Adrenal gland (tissue), 5 donors: ENCODE results near the gene SULT6B1.

ENCODE experiments used
- POLR2A ChIP-seq, 2 donors: fragments of 450-650 bp; IDR thresholded peaks; one replicate each; pipeline ENCODE4 v1.6.1; 2017; ENCODE audit warnings: antibody characterized with exemption in 2 of 2, mild to moderate bottlenecking in 2 of 2, moderate library complexity in 1 of 2
- TF ChIP-seq, protein P1 (sequence below), 6 experiments: fragments of 450-650 bp in 4 of 6; fragments of 200-600 bp in 2 of 6; sonication (generic) in 1 of 6; IDR thresholded peaks; 1 replicate in 5 of 6; 2 replicates in 1 of 6; pipeline versions ENCODE4 v1.5.1 to v1.8.0; 2016 to 2021; ENCODE audit warnings: antibody characterized with exemption in 6 of 6, mild to moderate bottlenecking in 2 of 6, moderate library complexity in 1 of 6
- donor health status: DM: no; HTN: no; CAD: no.

DNA sequence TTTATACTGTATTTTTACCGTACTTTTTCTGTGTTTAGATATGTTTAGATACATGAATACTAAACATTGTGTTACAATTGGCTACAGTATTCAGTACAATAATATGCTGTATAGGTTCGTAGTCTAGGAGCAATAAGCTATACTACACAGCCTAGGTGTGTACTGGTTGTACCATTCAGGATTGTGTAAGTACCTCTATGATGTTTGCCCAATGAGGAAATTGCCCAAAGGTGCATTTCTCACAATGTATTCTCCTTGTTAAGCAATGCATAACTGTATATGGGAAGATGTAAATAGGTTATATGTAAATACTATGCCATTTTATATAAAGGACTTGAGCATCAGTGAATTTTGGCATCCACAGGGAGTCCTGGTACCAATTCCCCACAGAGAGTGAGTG is 42.4 kb downstream of the SULT6B1 start:
- TF ChIP-seq, protein P1, sequence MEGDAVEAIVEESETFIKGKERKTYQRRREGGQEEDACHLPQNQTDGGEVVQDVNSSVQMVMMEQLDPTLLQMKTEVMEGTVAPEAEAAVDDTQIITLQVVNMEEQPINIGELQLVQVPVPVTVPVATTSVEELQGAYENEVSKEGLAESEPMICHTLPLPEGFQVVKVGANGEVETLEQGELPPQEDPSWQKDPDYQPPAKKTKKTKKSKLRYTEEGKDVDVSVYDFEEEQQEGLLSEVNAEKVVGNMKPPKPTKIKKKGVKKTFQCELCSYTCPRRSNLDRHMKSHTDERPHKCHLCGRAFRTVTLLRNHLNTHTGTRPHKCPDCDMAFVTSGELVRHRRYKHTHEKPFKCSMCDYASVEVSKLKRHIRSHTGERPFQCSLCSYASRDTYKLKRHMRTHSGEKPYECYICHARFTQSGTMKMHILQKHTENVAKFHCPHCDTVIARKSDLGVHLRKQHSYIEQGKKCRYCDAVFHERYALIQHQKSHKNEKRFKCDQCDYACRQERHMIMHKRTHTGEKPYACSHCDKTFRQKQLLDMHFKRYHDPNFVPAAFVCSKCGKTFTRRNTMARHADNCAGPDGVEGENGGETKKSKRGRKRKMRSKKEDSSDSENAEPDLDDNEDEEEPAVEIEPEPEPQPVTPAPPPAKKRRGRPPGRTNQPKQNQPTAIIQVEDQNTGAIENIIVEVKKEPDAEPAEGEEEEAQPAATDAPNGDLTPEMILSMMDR (IDR thresholded peaks at IDR 0.05) = no peak
- TF ChIP-seq POLR2A (IDR thresholded peaks at IDR 0.05) = no peak
